RPMI8226 (cell line): ENCODE measurements around the gene OR6S1.

Experiments used
- DNase-seq: peaks from one replicate; pipeline ENCODE4 v3.0.0-alpha.2; 2015

OR6S1 gene, protein sequence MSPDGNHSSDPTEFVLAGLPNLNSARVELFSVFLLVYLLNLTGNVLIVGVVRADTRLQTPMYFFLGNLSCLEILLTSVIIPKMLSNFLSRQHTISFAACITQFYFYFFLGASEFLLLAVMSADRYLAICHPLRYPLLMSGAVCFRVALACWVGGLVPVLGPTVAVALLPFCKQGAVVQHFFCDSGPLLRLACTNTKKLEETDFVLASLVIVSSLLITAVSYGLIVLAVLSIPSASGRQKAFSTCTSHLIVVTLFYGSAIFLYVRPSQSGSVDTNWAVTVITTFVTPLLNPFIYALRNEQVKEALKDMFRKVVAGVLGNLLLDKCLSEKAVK

DNA sequence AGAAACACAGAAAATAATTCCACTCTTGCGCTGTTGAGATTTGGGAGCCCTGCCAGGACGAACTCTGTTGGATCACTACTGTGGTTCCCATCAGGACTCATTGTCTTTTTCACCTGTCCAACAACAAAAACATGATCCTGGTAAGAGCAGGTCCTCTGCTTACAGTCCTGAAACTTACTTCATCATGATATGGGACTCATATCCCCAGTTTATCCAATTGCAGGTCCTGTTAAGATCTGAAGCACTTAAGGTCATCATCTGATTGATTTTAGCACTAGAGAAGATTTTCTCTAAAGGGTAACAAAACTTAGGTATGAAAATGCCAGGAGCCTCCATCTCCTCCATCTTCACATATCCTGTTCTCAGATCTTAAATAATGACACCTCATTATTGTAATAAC, at the start of gene OR6S1:
TSS of gene OR6S1 (minus strand) at position 101 of the 400 bp plus-strand sequence. CDS start at position 101, 0 bp downstream.
- no peak for DNase-seq

DNA sequence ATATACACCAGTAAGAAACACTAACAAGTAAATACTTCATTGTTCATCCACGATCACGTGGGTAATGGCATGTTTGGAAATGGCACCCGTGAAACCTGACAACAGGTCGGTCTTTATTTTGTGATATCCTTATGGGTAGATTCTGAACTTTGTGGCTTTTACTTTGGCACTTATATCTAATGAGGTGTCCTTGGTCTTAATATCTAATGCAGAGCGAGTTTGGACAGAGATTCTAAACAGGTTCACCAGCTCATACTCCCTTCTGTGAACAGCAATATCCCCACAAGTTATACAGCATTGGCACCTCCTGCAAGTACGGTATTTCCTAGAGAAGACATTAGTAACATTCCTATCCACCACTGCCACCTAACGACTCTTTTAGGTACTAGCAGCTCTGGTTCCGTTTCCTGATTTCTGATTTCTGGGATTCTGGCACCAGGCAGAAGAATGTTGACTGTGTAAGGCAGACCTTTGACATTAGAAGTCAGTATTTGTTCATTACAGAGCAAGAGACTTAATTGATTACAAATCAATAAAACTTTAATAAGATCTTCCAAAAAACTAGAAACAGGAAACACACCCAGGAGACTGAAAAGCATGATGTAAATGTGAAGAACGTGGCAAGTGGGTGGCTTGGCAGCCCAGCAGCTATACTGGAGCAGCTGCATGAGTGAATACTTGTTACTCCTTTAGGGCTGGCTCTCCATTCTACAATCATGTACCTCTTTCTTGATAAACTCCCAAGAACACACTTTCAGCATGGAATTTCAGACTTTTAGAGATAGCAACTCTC, 49.6 kb upstream of the OR6S1 start:
- DNase-seq = peak; percentile 55

DNA sequence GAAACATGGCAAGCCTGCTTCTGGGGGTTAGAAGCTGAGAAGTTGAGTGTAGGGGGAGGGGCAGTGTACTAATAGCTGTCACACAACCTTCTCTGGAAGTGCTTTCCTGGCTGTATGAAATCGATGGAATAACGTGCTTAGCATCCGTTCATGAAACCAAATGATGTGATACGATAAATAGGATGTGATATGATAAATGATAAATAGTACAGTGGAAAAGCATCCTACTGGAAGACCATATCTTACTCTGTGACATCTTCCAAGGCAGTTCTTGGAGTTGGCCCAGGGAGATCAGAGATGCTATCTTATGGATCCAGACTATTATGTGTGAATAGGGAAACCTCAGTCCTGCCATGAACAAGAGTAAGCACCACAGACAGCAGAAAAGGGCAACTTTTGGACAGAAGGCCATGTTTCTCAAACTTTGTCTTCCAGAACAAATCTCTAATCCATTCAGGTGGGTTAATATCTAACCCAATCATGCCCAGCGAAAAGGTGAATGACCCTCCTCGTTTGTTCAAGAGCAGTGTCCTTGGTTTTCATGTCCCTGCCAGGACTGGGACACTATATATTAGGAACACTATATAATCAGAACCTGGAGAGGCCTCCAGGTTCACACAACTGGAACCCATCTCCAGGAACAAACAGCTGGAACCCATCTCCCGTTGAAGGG, 46.8 kb upstream of the OR6S1 start, which contains the start of gene ANG:
TSS of gene ANG (plus strand) at position 598 of the 673 bp plus-strand sequence. CDS start 4,801 bp downstream, outside the sequence.
- no peak for DNase-seq

DNA sequence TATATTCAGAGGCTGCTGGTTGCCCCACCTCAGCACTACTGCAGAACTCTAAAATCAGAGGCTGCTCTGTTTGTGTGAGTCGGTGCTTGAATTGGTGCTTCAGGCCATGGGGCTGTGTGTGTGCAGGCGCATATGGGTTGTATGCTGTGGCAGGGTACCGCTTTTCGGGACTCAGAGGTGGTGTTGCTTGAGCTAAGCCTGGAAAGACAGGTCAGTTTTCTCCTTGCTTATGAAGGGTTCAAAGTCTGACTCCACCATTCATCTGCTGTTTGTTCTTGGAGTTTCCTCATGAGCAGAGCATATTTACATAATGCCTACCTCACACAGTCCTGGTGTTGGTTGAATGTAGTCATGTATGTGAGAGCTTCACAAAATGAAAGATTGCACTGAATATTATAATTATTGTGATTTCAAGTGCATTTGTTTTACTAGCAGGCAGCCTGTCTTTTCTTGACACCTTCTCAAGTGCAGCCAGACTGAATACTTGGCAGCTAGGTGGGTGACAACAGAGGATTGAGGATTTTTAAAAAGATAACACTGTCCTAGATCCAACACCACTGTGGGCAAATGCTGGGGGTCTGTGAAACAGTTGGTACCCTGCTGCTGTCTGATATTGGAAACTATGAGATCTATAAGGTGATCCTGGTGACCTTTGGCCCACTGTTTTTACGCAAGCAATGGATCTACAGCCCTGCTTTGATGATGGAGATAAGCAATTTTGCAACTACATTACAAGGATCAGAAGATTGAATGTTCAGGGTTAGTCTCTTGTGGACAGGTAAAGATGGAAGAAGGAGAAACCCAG, 46.1 kb upstream of the OR6S1 start:
- no peak for DNase-seq

DNA sequence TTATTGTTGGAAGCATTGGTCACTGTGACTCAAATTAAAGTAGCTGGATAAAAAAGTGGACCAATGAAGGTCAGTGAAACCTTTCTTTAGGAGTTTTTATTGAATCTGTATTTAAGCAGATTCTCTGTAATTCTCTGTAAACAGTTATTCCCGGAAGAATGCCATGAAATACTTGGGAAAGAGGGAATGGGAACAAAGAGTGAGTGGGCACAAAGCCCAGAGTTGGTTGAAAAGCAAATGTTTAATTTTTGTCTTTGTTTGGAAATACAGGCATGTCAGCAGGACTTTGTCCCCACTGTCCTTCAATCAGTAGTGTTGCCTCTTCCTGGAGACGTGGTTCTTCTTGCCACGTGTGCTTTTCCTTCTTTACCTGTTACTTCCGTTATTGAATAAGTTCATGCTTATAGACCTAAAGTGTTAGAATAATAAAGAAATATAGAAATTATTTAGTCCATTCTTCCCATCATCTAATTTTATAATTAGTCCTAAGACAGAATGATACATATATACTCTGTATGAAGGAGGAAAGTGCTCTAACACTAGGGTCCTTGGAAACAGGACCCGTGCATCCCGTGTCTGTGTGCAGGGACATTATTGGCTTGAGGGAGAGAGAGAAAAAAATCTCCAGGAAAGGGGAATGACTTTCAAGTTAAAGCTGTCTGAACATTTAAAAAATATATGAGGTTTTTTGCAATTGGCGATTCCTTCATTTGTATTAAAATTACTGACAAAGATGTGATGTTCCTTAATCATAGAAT, 45.1 kb upstream of the OR6S1 start:
- no peak for DNase-seq

DNA sequence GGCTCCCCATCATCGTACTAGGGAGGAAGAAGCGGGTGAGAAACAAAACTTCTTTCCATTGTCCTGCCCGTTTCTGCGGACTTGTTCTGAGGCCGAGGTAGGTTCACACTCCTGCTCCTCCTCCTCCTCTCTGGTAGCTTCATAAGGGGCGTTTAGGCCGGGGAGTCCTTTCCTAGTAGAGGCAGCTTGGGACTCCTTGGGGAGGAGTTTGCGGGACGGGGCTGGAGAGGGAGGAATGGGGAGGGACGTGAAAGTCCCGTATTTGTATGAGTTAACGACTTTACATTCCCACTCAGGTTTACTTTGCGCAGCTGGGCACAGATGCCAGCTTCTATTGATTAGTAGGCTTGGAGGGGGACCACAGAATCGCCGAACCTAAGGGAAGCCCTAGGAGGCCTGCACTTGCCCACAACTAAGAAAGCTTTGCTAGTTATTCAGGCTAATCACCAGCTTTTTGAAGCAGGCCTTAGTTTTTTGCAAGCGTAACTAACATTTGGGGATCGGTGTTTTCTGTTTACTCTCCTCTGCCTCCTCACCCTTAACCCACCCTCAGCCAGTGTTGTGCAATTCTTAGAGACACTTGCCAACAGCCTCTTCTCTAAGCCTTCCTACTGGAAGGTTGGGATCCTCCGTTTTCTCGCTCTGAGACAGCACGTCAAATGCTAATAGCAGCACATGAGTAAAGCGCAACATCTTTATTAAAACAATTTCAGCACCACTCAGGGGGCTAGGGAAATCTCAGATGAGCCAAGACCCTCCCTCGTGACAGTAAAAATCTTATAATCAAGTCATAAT, 43.4 kb upstream of the OR6S1 start:
- DNase-seq = no peak

DNA sequence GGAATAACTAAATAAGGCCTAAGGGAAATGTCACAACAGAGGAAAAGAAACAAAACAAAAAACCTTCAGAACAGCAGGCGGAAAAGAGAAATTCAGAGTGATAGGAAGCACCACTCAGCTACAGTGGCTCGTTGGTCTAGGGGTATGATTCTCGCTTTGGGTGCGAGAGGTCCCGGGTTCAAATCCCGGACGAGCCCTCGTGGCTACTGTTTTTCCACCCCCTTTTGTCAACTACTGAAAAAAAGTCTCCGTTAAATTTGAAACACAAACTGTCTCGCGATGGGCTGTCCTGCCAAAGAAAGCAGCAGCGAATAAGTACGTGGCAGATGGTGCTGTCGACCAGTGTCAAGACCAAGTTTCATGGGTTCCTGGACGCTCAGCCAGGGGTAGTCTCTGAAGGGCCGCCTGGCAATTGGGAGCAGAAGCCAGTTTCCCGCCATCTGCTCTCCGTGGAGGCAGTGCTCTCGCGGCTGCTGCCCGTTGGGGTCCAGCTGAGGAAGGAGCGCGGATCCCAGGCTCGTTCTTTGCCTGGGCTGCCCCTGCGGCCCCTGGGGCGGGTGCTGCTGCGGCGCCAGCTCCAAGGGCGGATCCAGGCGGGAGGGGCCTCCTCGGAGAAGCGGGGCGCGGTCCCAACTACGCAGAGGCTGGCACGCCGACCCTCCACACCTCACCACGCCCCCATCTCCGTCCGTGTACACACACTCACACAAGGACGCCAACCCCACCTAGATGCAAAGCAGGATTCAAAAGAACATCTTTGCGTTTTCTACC, 42.6 kb upstream of the OR6S1 start, which contains the start of gene RNASE4:
TSS of gene RNASE4 (plus strand) at position 670 of the 771 bp plus-strand sequence. CDS start 14,812 bp downstream, outside the sequence.
- peak; percentile 80 for DNase-seq

DNA sequence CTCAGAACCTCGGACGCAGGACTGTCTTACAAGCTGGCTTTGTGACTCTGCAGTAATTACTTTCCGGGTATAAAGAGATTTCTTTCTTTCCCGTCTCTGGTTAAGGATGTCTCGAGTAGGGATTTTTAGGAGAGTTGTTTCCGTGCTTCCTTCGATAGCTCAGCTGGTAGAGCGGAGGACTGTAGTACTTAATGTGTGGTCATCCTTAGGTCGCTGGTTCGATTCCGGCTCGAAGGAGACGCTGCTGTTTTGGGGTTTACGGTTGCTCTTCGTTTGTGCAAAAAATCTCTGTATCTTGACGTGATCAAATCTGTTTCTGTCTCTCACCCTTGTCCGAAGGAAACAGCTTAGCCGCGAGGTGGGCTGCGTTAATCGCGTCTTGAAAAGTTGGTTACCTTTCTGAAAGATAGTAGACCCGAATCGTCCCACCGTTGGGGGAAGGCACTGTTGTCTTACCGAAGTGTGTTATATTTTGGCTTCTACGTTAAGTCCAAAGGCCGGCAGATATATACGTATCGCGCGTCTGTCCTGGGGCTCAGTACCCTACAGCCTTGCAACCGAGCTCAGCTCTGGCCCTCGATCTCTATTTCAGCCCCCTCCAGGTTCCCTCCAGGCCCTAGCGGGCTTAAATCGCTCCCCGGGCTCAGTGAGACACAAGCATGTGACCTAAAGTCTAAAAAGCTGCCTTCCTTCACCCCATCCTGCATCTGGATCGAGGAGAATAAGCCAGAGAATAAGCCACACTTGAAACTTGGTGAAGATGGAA, 41.8 kb upstream of the OR6S1 start:
- DNase-seq = peak; percentile 88

DNA sequence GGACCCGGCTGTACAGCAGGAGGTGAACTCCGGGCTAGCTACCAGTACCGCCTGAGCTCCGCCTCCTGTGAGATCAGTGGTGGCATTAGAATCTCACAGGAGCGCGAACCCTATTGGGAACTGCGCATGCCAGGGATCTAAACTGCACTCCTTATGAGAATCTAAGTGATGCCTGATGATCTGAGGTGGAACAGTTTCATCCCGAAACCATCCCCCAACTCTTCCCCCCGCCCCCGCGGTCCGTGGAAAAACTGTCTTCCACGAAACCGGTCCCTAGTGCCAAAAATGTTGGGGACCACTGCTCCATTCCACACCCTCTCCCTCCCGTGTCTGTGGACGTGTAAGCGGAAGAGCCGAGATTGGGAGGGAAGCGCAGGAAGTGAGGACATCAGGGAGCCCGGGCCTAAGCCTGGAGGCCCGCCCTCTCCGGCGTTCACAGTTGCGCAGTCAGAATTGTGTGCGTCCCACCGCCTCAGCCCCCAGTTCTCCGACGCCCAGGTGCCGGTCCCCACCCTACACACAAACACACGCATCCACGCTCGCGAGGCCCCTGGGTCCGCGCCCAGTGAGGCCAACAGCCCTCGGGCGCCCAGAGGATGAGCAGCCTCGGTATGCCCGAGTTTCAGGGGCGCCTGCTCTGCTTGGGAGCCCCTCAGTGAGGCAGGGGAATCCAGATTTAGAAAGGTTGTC, 41.1 kb upstream of the OR6S1 start:
- DNase-seq = peak; percentile 87

DNA sequence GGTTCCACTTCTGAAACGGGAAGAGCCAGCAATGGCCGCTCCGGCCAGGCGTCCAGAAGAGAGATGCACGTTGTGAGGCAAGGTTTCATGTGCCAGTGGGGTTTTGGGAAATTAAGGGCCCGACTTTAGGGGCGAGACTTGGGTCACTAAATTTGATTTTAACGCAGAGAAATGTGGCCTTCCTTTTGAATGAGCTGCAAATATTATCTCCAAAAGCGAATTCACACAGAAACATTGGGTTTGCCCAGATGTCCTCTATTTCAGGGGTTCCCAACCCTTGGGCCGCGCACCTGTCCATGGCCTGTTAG, 40.6 kb upstream of the OR6S1 start:
- DNase-seq = no peak

DNA sequence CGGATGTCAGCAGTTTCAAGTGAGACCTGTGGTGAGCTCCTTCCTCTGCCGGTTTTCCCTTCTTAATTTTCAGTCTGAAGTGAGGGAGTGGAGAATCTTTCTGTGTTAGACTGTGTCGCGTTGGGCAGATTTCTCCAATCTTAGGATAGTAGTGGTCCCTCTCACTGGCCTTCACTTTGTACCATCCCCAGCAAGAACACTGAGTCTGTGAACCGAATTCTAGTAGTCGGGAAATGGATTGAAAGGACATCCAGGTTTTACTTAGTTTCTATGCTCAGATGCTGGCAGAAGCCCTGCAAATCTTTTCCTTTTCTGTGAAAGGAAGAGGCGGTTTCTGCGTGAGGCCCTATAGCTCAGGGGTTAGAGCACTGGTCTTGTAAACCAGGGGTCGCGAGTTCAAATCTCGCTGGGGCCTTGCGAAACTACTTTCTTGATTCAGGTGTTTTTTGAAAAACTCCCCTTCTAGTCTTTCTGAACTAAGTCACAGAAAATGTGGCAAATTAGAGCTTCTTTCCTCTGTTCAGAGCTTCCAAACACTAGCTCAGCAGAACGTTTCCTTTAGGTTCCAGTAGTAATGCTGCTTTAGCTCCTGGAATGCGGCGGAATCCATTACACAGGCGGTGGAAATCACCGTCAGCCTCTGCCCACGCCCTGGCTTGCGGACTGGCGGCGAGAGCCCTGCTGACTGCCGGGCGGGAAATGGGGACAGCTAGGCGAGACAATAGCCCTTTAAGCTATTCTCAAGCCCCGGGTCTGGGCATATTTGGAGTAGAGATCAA, 40.0 kb upstream of the OR6S1 start:
- peak; percentile 93 for DNase-seq

DNA sequence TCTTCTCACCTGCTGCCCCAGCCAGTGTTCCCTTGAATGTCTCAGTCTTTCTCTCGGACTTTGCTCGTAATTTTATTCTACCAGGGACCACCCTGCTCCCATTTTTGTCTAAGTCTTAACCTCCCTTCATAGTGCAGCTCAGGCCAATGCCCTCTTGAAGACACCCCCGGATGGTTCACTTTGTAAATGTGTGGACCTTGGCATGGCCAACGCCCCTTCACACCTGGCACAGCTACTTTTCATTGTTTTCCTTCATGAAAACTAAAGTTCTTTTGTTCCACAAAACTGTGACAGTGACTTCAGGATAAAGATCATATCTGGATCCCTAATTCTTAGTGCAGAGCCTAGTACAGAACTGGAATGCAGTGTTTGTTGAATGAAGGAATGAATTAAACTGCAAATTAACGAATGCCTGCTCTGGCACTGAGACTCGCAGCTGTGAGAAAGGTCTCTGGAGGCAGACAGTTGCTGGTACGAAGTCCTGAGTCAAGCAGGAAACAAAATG, 39.4 kb upstream of the OR6S1 start:
- DNase-seq = peak; percentile 48

DNA sequence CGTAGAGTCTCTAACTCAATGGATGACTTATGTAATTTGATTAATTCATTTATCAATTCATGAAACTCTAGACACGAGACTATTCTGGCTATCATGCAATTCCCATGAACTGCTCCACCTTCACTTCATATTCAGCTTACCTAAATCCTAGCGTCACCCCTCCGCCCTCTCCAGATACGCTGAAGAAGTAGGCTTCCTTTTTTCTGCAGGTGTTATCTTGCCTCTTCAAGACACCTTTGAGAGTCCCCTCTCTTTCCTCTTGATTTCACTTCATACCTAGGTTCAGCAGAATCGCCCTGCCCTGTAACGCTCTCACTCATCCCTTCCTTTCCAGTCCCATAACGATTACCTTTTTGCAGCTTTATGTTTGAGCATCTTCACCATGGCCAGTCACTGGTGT, 38.9 kb upstream of the OR6S1 start:
- peak; percentile 45 for DNase-seq

DNA sequence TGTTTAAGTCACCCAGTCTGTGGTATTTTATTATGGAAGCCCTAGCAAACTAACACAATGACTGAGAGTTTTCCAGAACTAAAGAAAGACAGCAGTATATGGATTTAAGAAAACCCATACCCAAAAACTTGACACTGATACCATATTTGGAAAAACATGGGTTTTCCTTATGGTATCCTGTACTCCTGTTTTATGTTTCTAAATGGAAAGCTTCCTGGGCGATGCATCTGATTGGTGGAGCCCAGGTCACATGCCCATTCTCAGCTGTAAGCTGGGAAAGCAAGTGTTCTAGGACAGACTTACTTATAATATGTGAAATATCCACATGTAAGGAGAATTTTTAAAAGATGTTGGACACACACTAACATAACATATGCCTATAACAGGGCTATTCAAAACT, 38.4 kb upstream of the OR6S1 start:
- peak; percentile 20 for DNase-seq

DNA sequence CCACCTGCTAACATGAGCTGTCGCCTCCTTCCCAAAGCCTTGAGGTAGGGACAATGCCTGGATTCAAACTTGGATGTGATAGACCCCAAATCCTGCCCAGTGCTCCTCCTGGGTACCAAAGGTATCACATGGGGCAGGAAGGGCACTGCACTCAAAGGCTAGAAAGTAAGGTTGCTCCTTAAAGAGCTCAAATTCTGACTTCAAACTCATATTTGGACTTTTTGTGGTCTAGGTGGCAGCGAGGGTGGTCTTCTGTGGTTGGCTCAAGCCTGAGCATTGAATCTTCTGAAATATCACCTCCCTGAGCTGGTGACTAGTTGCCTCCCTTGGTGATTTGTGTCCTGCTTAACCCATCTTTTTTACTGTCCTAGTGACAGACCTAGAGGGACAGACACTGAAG, 34.6 kb upstream of the OR6S1 start:
- DNase-seq = no peak

DNA sequence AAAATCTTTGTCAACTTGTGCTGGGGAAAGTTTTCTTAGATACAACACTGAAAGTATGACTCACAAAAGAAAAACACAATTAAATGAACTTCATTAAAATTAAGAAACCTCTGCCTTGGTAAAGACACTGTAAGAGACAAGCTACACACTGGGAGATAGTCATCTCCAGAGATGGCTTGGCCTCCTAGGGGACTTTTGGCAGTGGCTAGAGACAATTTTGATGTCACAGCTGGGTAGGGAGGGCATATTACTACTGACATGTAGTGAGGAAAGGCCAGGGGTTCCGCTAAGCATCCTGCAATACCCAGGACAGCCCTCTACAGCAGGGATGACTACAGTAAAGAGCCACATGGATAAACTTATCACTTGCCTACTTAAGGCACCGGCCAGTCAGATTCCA, 34.2 kb upstream of the OR6S1 start:
- no peak for DNase-seq

DNA sequence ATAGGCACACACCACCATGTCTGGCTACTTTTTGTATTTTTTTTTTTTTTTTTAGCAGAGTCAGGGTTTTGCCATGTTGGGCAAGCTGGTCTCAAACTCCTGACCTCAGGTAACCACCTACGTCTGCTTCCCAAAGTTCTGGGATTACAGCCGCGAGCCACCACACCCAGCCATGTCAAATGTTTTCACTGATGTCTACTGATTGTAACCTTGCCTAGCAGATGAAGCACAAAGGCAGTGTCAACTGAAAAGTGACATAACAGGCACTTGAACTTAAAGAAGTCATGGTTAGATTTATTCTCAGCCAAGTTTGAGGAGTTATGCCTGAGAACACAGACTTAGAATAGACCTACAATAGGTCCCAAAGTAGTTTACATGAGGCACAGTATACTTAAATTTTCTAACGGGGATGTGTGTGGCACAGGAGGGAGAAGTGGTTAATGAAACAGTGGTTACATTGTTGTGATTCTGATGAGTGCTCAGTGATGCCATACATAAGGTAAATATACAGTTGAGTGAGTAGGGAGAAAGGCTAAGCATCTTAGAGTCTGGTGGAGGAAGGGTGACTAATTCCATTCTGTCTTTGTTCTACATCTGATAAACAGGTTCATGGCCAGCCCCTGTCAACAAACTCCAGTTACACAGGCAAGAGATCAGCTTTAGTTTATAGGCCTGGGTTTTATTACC, 30.2 kb upstream of the OR6S1 start:
- no peak for DNase-seq
